ENCODE measurements around the gene LTB4R2.

- TF ChIP-seq POLR2A (IDR thresholded peaks at IDR 0.05; ENCODE audit: low read depth, low read length) (no peak), POLR2AphosphoS5 (IDR thresholded peaks at IDR 0.05; ENCODE audit: low read depth, low read length) (no peak), TAF1 (IDR thresholded peaks at IDR 0.05; ENCODE audit: low read depth, low read length) (no peak), POU2F2 (IDR thresholded peaks at IDR 0.05; ENCODE audit: low read depth, low read length) (no peak)
Observed at GRCh38 chr14:24337824-24338175, 27.9 kb downstream of the LTB4R2 start.

Measured in GM12891 (cell line).